NCI-H460 (cell line): Measurements from ENCODE around the gene AAK1. TPM values are rescaled to one million over a fixed set of nuclear protein-coding genes. Genes with fewer than 3 reads are reported as not detected.

ENCODE experiments used
- DNase-seq: peaks from one replicate; pipeline ENCODE4 v3.0.0-alpha.2; 2016; ENCODE audit warnings: low read depth; ENCODE audit errors: extremely low read depth
- total RNA-seq: library from RNA; depleted of rRNA; stranded (reverse); fragments of >200 nt; shearing (Covaris generic); gene quantifications from 2 replicates; pipeline ENCODE4 v1.2.3, GENCODE V29; 2014

AAK1 gene
- total RNA-seq, 1 experiment from 2014 or later: 37.7 TPM

DNA sequence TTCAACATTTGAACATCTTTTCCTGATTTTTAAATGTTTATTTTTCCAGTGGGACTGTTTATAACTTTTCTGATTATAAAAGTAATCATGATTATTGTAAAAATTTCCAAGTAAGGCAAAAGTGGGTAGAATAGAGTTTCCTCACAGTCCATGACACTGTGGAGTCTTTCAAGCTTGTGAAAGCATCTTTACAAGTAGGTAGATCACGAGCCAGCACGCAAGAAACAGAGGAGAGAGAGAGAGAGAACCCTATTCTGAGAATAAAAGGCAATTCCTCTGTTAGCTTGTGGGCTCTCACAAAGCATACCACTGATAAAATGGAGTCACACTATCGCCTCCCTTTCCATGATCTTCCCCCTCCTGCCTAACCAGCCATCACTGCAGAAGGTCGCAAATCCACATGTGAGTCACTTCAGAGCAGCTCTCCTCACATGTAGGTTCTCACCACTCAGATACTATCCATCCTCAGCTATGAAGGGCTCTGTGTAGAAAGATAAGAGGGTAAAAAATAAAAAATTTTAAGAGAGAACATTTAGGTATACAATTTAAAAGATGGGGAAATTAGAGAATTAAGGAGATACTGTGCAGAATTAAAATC lies 40.3 kb downstream of the AAK1 start:
- DNase-seq: no peak

- DNase-seq: no peak
These were observed 42.3 kb downstream of the AAK1 start for GRCh38 chr2:69601179-69601612.

DNA sequence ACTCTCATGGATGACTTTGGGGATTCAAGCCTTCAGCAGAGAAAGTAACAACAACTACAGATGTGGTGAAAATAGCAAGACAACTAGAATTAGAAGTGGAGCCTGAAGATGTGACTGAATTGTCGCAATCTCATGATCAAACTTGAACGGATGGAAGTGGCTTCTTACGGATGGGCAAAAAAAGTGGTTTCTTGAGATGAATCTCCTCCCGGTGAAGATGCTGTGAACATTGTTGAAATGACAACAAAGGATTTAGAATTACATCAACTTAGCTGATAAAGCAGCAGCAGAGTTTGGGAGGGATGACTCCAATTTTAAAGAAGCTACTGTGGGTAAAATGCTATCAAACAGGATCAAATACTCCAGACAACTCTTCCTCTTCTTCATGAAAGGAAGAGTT lies 43.1 kb downstream of the AAK1 start:
- no peak for DNase-seq

DNA sequence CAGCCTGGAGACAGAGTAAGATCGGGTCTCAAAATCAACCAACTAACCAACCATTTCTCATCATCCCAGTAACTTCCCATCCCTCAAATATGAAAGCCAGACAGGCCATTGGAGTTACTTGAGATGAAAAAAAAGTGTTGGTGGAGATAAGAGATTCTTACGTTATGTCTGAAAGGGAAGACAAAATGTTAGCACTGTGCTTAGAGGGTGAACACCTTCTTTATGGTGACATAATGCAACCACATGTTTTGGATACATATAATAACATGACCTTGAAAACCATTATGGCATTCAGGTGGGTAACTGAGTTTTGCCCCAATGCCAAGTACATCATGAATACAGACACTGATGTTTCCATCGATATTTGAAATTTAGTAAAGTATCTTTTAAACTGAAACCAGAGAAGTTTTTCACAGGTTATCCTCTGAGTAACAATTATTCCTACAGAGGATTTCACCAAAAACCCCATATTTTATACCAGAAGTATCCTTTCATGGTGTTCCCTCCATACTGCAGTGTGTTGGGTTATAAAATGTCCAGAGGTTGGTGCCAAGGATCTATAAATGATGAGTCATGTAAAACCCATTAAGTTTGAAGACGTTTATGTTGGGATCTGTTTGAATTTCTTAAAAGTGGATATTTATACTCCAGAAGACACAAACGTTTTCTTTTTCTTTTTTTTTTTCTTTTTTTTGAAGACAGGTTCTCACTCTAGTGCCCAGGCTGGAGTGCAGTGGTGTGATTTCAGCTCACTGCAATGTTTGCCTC lies 45.5 kb downstream of the AAK1 start:
- no peak for DNase-seq

DNA sequence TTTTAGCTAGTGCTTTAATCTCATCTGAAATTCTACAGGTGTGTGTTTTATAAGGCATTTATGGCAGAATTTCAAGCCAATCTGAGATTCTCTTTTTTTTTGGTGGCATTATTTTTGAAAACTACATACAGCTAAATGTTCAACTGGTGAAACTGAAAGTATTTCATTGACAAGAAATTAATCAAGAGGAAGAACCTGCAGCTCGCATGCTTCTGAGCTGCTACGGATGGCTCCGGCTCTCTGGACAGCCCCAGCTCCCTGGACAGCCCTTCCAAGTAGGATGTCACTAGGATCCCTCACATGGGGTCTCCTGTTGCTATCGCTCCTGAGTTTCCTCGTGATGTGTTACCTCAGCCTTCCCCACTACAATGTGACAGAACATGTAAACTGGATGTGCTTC lies 46.4 kb downstream of the AAK1 start:
- no peak for DNase-seq

GRCh38 chr2:69594341-69594740 lies 49.2 kb downstream of the AAK1 start:
- DNase-seq: no peak

- DNase-seq: no peak
These were observed 51.0 kb downstream of the AAK1 start for GRCh38 chr2:69592511-69592910.

GRCh38 chr2:69589973-69590652 lies 53.4 kb downstream of the AAK1 start:
- no peak for DNase-seq

DNA sequence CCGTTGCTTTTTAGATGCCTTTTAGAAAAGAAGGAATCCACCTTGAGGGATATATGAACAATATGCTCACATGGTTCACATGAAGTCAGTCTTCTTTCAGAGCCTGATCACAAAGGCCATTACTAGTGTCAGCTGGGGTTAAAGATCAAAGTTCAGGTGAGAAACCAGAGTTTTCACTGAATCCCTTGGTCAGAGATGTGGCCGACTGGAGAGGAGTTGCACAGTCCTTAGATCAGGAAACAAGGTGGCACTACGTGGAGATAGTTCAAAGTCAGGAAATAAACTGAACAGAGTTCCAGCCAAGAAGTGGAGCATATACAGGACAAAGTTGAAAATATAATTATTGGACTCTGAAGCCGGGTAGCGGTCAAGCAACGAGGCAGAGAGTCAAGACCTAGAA lies 54.6 kb downstream of the AAK1 start:
- DNase-seq: no peak

GRCh38 chr2:69588403-69588802 lies 55.1 kb downstream of the AAK1 start:
- no peak for DNase-seq

DNA sequence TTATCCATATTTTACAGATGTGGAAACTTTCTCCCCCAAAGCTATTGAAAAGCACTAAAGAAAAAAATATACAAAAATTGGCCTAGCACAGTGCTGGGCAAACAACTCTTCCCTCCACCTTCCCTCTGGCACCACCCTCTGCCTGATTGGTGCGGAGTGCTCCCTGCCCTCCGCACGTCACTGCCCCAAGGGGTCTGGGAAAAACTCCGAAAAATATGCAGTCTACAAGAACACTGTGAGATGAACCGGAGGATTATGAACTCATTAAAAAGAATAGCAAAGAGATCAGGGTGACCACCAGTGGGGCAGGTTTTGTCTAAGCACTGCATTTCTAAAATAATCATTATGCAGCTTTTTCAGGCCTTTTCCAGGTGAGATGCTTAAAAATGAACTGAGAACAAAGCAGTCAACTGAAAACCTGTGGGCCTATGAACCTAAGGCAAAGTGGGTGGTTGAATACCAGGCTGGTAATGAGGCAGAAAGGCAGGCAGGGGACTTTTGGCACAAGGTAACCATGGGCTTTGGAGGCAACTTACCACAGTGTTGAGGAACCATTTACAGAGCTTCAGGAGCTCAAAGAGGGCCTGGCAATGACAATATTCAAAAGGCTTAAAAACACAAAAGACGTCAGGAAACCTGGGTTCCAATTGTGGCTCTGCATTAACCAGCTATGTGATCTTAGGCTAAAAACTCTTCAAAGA lies 57.5 kb downstream of the AAK1 start:
- no peak for DNase-seq

- DNase-seq: no peak
These were observed 59.2 kb downstream of the AAK1 start for GRCh38 chr2:69584127-69584889.

DNA sequence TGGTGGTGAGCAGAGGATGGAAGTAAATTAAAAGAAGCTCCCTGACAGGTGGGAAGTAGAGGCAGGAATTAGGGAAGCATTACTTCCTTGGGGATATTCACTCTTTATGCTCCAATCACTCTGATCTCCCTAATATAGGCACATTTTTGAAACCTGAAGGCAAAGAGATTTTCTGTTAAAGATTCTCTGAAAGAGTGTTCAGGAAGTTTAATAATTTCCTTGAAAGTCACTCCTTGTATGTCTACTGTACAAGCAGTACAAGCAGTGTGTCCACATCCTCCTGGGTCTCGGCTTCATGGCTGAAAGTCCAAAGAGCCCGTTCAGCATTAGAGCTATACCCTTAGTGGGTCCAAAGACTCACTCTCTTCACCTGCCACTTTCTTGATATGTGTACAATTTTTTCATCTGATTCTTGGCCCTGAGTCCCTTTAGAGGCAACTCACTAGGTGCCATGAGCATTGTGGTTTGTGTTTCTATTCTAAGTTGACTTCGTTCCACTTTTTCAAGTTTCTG lies 60.2 kb downstream of the AAK1 start:
- DNase-seq: no peak

DNA sequence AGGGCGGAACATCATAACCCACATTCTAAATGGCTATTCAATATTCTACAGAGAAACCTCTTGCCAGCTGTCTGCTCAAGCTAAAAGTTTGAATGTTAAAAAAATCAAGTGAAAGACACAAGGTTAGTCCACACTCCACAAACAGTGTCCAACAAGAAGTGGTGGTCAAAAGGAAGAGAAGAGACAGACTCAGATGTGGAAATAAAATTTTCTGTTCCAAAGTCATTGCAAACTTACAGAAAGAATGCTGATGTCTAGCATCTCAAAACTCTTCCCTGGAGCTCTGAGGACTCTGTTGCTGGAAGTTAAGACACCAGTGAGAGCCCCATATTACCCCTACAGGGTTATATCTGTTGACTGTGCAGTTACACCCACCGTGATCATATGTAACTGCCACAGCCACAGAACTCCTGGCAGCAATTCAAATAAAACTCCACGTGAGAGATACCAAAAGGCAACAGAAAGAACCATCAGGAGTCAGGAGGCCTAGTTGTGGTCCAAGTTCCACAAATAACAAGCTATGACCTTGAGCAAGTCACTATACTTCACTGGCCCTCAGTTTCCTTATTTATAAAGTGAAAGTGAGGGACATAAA lies 60.9 kb downstream of the AAK1 start:
- DNase-seq: no peak

DNA sequence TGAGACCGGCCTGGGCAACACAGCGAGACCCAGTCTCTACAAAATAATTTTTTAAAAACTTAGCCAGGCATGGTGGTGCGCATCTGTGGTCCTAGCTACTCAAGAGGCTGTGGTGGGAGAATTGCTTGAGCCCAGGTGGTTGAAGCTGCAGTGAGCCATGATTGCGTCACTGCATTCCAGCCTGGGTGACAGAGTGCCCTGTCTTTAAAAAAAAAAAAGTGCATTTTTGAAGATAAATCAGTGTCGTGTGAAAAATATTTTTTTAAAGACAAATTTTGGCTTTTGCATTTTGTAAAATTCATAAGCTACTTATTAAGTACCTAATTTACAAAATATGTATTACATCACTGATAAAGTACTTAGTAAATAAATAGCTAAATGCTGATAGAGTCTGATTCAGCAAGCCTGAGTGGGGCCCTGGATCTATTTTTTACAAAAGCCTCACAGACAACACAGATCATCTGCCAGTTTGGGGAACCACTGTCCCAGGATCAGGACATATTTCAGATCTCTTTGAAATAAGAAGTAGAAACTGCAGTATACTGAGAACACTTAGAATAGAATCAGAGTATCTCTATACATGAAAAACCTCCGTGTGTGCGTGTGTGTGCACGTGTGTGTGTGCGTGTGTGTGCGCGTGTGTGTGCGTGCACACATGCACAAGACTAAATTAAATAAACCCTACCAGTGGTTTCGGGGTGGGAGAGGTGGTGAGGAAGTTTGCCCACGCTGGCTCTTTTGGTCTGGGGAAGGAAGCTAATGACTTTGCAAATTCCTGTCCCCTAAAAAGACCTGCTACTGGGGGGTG lies 61.6 kb downstream of the AAK1 start:
- DNase-seq: no peak

DNA sequence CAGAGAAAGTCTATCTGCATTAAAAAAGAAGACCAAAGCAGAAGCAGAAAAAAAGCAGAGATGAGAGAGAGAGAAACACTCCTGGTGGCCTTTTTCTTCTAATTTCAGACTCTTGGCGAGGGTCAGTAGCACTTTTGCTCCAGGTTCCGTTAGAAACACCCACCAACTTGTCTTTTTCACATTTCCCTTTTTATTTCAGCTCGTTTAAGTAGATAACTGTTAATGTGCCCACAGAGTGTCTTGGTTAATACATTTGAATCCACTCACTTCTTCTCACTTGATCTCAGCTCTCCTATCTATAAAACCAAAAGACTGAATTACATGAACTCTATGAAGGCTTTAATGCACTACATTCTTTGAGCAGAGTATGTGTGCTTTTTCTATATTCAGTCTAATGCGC lies 63.1 kb downstream of the AAK1 start:
- DNase-seq: no peak

DNA sequence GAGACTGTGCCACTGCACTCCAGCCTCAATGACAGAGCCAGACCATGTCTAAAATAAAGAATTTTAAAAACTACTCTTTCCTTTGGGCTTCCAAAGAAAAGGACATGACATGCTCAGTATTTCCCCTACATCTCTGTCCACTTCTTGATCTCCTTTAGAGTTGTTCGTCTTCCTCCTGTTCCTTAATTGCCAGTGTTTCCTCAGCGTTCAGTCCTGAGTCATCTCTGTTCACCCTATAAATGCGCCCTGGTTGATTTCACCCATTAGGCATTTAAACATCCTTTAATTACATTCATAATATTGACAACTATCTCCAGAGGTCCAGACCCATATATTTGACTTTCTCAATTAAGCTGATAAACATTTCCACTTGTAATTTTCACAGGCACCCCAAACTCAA lies 64.0 kb downstream of the AAK1 start:
- DNase-seq: no peak

DNA sequence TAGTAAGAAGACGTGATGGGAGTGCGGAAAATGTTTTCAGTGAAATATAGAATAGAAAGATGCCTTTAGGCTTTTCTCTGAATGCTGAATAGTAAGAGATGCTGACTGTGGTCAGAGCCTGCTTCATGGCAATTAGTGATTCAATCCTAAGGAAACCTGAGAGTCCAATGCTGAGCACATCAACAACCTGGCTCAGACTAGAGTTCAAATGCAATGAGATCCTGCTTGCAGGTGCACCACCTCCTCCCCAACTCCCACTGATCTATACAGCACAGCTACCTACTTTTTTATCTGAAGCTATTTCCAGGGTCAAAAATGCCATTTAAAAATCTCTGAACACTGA lies 65.4 kb downstream of the AAK1 start:
- DNase-seq: no peak

- DNase-seq: no peak
These were observed 65.9 kb downstream of the AAK1 start for GRCh38 chr2:69577467-69578197.
